Fibroblast of lung (primary cell): ENCODE results near the gene ARHGEF12. TPM values are rescaled to one million over a fixed set of nuclear protein-coding genes. Genes with fewer than 3 reads are reported as not detected.

ENCODE experiments used
- DNase-seq, 2 donors: peaks; one replicate each; pipeline versions ENCODE4 v3.0.0 to v3.0.0-alpha.2; 2010; ENCODE audit warnings: low read depth in 2 of 2
- H2AFZ ChIP-seq: 2 replicates; pipeline ENCODE4 v1.5.1; 2012; ENCODE audit warnings: low read length, control low read depth, inconsistent platforms
- H3K27ac ChIP-seq: 2 replicates; pipeline ENCODE4 v1.5.1; 2011; ENCODE audit warnings: low read length, control low read depth; ENCODE audit not compliant: insufficient read depth
- H3K27me3 ChIP-seq: 2 replicates; pipeline ENCODE4 v1.5.1; 2011; ENCODE audit warnings: mild to moderate bottlenecking, low read length; ENCODE audit not compliant: control insufficient read depth, insufficient read depth
- H3K36me3 ChIP-seq: 2 replicates; pipeline ENCODE4 v1.5.1; 2011; ENCODE audit warnings: low read length; ENCODE audit not compliant: control insufficient read depth, insufficient read depth
- H3K4me1 ChIP-seq: 2 replicates; pipeline ENCODE4 v1.5.1; 2011; ENCODE audit warnings: low read length; ENCODE audit not compliant: control insufficient read depth, insufficient read depth; ENCODE audit errors: extremely low read depth
- H3K4me2 ChIP-seq: 2 replicates; pipeline ENCODE4 v1.5.1; 2011; ENCODE audit warnings: low read length, control low read depth; ENCODE audit not compliant: insufficient read depth; ENCODE audit errors: extremely low read depth
- H3K4me3 ChIP-seq, 4 experiments: fragments of 200-600 bp in 1 of 4; sonication (generic) in 1 of 4; replicated peaks in 1 of 4; 2 replicates each; pipeline ENCODE4 v1.5.1; 2011 to 2016; ENCODE audit warnings: low read length in 4 of 4, low read depth in 3 of 4, mild to moderate bottlenecking in 3 of 4, control low read depth in 2 of 4, inconsistent platforms in 1 of 4, mixed read lengths in 1 of 4; ENCODE audit not compliant: insufficient read depth in 1 of 4; ENCODE audit errors: control extremely low read depth in 1 of 4
- H3K79me2 ChIP-seq: 2 replicates; pipeline ENCODE4 v1.5.1; 2012; ENCODE audit warnings: mild to moderate bottlenecking, low read length, inconsistent platforms; ENCODE audit not compliant: control insufficient read depth, insufficient read depth
- H3K9ac ChIP-seq: 2 replicates; pipeline ENCODE4 v1.5.1; 2011; ENCODE audit warnings: mild to moderate bottlenecking, low read length, control low read depth; ENCODE audit not compliant: insufficient read depth
- H3K9me3 ChIP-seq: 2 replicates; pipeline ENCODE4 v1.5.1; 2012; ENCODE audit warnings: low read depth, low read length; ENCODE audit not compliant: control insufficient read depth, insufficient read depth
- H4K20me1 ChIP-seq: 2 replicates; pipeline ENCODE4 v1.5.1; 2011; ENCODE audit warnings: low read length; ENCODE audit not compliant: control insufficient read depth, insufficient read depth; ENCODE audit errors: extremely low read depth
- EZH2 ChIP-seq: IDR thresholded peaks from 2 replicates; pipeline ENCODE4 v1.5.1; 2012; ENCODE audit warnings: low read length, control low read depth, mild to moderate bottlenecking; ENCODE audit errors: missing control alignments
- polyA plus RNA-seq, 2 donors: library from polyadenylated mRNA; depleted of rRNA in 1 of 2; stranded (reverse) in 1 of 2; unstranded in 1 of 2; fragments of >200 nt; gene quantifications; 2 replicates each; pipeline ENCODE4 v1.2.1, GENCODE V29; 2011 to 2012; ENCODE audit warnings: missing spikeins in 1 of 2
- total RNA-seq: library from RNA; depleted of rRNA; stranded (reverse); fragments of >200 nt; gene quantifications from 2 replicates; pipeline ENCODE4 v1.2.1, GENCODE V29; 2014
- TF ChIP-seq, protein P1 (sequence below), 2 donors: IDR thresholded peaks in 1 of 2; conservative IDR thresholded peaks in 1 of 2; 1 replicate in 1 of 2; 2 replicates in 1 of 2; pipeline ENCODE4 v1.5.1; 2011 to 2012; ENCODE audit warnings: low read length in 2 of 2, control low read depth in 1 of 2, inconsistent platforms in 1 of 2, low read depth in 1 of 2, mild to moderate bottlenecking in 1 of 2

ARHGEF12 gene
- total and polyA plus RNA-seq, 2 donors (not counting 1 experiment from before 2014, with no cell fraction given): 63.1 to 141 TPM

DNA sequence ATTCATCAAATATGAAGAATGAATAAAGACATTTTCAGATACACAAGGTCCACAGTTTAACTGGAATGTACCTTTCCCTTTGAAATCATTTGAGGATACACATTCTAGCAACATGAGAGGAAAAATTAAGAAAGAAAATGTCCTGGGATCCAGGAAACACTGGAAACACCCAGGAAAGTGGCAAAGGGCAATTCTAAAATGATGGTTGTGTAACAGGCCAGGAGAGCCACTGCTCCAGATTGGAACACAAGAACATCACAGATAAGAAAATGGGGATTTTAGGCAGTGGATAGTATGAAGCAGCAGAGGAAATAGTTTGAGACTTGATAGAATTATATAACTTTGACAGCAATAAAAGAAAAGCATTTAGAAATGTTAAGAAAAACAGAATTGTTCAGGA lies 119.3 kb downstream of the ARHGEF12 start:
- TF ChIP-seq, protein P1, sequence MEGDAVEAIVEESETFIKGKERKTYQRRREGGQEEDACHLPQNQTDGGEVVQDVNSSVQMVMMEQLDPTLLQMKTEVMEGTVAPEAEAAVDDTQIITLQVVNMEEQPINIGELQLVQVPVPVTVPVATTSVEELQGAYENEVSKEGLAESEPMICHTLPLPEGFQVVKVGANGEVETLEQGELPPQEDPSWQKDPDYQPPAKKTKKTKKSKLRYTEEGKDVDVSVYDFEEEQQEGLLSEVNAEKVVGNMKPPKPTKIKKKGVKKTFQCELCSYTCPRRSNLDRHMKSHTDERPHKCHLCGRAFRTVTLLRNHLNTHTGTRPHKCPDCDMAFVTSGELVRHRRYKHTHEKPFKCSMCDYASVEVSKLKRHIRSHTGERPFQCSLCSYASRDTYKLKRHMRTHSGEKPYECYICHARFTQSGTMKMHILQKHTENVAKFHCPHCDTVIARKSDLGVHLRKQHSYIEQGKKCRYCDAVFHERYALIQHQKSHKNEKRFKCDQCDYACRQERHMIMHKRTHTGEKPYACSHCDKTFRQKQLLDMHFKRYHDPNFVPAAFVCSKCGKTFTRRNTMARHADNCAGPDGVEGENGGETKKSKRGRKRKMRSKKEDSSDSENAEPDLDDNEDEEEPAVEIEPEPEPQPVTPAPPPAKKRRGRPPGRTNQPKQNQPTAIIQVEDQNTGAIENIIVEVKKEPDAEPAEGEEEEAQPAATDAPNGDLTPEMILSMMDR (conservative IDR thresholded peaks at IDR 0.05 in 1 of 2, IDR thresholded peaks at IDR 0.05 in 1 of 2; ENCODE audit: low read depth in 1 of 2, low read length in 2 of 2): no peak
- TF ChIP-seq EZH2: no peak

DNA sequence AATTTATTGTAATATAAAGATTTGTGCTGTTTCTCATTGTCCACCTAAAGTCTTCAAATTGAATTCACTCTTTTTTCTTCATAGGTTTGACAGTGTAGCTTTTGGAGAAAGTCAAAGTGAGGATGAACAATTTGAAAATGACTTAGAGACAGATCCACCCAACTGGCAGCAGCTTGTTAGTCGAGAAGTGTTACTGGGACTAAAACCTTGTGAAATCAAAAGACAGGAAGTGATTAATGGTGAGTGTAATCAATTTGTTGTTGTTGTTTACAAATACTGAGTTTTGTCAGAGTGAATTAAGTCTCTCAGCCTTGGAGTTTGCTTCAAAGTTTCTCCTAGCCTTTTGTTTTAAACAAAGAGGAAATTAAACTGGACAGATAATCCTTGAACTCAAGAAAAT lies 121.8 kb downstream of the ARHGEF12 start:
- Histone ChIP-seq H2AFZ (no peak overlapping the region), H3K9ac (no peak overlapping the region), H3K4me1 (no peaks in the 10 kb centered on the region), H3K36me3 (peaks cover 5% of the 10 kb centered on the region), H3K4me2 (no peak overlapping the region), H3K79me2 (no peaks in the 10 kb centered on the region), H3K27ac (no peak overlapping the region), H3K4me3 (no peak overlapping the region), H3K27me3 (no peaks in the 10 kb centered on the region), H4K20me1 (no peaks in the 10 kb centered on the region), H3K9me3 (no peaks in the 10 kb centered on the region)
- DNase-seq: no peak
- TF ChIP-seq, protein P1 (conservative IDR thresholded peaks at IDR 0.05 in 1 of 2, IDR thresholded peaks at IDR 0.05 in 1 of 2; ENCODE audit: low read depth in 1 of 2, low read length in 2 of 2): no peak
- TF ChIP-seq EZH2: no peak

More for the DNA sequence above, 119.3 kb downstream of the ARHGEF12 start:
- Histone ChIP-seq H3K4me2 (no peak overlapping the region), H3K4me3 (no peak overlapping the region), H3K27ac (no peak overlapping the region), H4K20me1 (no peaks in the 10 kb centered on the region), H3K79me2 (no peaks in the 10 kb centered on the region), H3K9me3 (no peaks in the 10 kb centered on the region), H3K9ac (no peak overlapping the region), H3K36me3 (peaks cover 8% of the 10 kb centered on the region), H3K27me3 (no peaks in the 10 kb centered on the region), H2AFZ (no peak overlapping the region), H3K4me1 (no peaks in the 10 kb centered on the region)
- no peak for DNase-seq

DNA sequence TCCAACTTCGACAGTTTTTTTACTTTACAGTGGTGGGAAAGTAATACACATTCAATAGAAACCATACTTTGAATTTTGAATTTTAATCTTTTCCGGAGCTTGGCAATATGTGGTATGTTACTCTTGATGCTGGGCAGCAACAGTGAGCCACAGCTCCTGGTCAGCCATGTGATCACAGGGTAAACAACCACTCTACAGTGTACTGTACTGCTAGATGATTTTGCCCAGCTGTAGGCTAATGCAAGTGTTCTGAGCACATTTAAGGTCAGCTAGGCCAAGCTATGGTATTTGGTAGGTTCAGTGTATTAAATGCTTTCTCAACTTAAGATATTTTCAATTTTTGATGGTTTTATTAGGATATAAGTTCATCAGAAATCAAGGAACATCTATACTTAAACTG lies 126.6 kb downstream of the ARHGEF12 start:
- Histone ChIP-seq H3K9me3 (no peaks in the 10 kb centered on the region), H4K20me1 (no peaks in the 10 kb centered on the region), H3K27me3 (no peaks in the 10 kb centered on the region), H3K4me2 (no peak overlapping the region), H3K4me3 (no peak overlapping the region), H3K9ac (no peak overlapping the region), H2AFZ (no peak overlapping the region), H3K27ac (no peak overlapping the region), H3K4me1 (no peaks in the 10 kb centered on the region), H3K79me2 (no peaks in the 10 kb centered on the region), H3K36me3 (peaks cover 5% of the 10 kb centered on the region)
- peak in 1 of 2 donors; percentile 65 for DNase-seq
- no peak for TF ChIP-seq EZH2
- TF ChIP-seq, protein P1 (conservative IDR thresholded peaks at IDR 0.05 in 1 of 2, IDR thresholded peaks at IDR 0.05 in 1 of 2; ENCODE audit: low read depth in 1 of 2, low read length in 2 of 2): no peak
